Activated naive CD8-positive, alpha-beta T cell (primary cell): ENCODE data around the gene SNRPN.
"Not testable (repeated sequence)": the region's sequence is repeated elsewhere in the genome, so short reads cannot be mapped to it uniquely, and the experiment has no call there.

Experiments
- H3K27ac Mint-ChIP-seq: one replicate; pipeline ENCODE4 v1.8.0; 2021; ENCODE audit warnings: mixed read lengths
- H3K27me3 Mint-ChIP-seq: one replicate; pipeline ENCODE4 v1.8.0; 2021; ENCODE audit warnings: mixed read lengths
- H3K36me3 Mint-ChIP-seq: one replicate; pipeline ENCODE4 v1.8.0; 2021; ENCODE audit warnings: mixed read lengths
- H3K4me1 Mint-ChIP-seq: one replicate; pipeline ENCODE4 v1.8.0; 2021; ENCODE audit warnings: low read depth, mixed read lengths
- H3K4me3 Mint-ChIP-seq: one replicate; pipeline ENCODE4 v1.8.0; 2021; ENCODE audit warnings: mild to moderate bottlenecking, mixed read lengths
- H3K9me3 Mint-ChIP-seq: one replicate; pipeline ENCODE4 v1.8.0; 2021; ENCODE audit warnings: low read depth, mixed read lengths

Gene SNRPN

GRCh38 chr15:24954783-24955530, at the start of gene SNRPN, which contains the start of gene SNURF:
Gene SNRPN, plus strand, starts transcription at chr15:24954987. Its CDS starts 19,467 bp downstream, at chr15:24974454.
Gene SNURF, plus strand, starts transcription at chr15:24954987. Its CDS starts 62 bp downstream, at chr15:24955049.
- peaks cover 9% of the 10 kb centered on the region for H3K4me1 Mint-ChIP-seq
- peaks cover 3% of the 10 kb centered on the region for H3K36me3 Mint-ChIP-seq
- H3K9me3 Mint-ChIP-seq = peaks cover 4% of the 10 kb centered on the region
- peak within 1 kb of the TSS; percentile 93 for H3K27ac Mint-ChIP-seq
- peak within 1 kb of the TSS; percentile 89 for H3K4me3 Mint-ChIP-seq
- H3K27me3 Mint-ChIP-seq = no peaks in the 10 kb centered on the region

GRCh38 chr15:24916305-24917009, 38.3 kb upstream of the SNRPN start:
- Mint-ChIP-seq H3K27ac (no peak overlapping the region), H3K27me3 (no peaks in the 10 kb centered on the region), H3K9me3 (peaks cover 15% of the 10 kb centered on the region), H3K4me1 (peaks cover 4% of the 10 kb centered on the region), H3K4me3 (no peak overlapping the region), H3K36me3 (no peaks in the 10 kb centered on the region)

- H3K27ac Mint-ChIP-seq = no peak overlapping the region
Measured at GRCh38 chr15:24917431-24917830, 37.4 kb upstream of the SNRPN start.

GRCh38 chr15:24919446-24919845, 35.3 kb upstream of the SNRPN start:
- peaks cover 15% of the 10 kb centered on the region for H3K9me3 Mint-ChIP-seq
- no peaks in the 10 kb centered on the region for H3K27me3 Mint-ChIP-seq
- H3K4me1 Mint-ChIP-seq = peaks cover 4% of the 10 kb centered on the region
- no peaks in the 10 kb centered on the region for H3K36me3 Mint-ChIP-seq
- H3K27ac Mint-ChIP-seq = no peak overlapping the region
- no peak overlapping the region for H3K4me3 Mint-ChIP-seq

More at GRCh38 chr15:24917431-24917830, 37.4 kb upstream of the SNRPN start:
- Mint-ChIP-seq H3K4me1 (peaks cover 4% of the 10 kb centered on the region), H3K9me3 (peaks cover 14% of the 10 kb centered on the region), H3K27me3 (no peaks in the 10 kb centered on the region), H3K36me3 (no peaks in the 10 kb centered on the region), H3K4me3 (no peak overlapping the region)

- not testable (repeated sequence) for H3K27me3 Mint-ChIP-seq, H3K36me3 Mint-ChIP-seq, H3K4me3 Mint-ChIP-seq, H3K4me1 Mint-ChIP-seq, H3K27ac Mint-ChIP-seq
- peaks cover 13% of the 10 kb centered on the region for H3K9me3 Mint-ChIP-seq
Measured at GRCh38 chr15:24922781-24923180, 32.0 kb upstream of the SNRPN start.

GRCh38 chr15:24924153-24924552, 30.6 kb upstream of the SNRPN start:
- Mint-ChIP-seq H3K36me3 (peaks cover 6% of the 10 kb centered on the region), H3K4me3 (no peak overlapping the region), H3K9me3 (peaks cover 19% of the 10 kb centered on the region), H3K27ac (no peak overlapping the region), H3K27me3 (no peaks in the 10 kb centered on the region), H3K4me1 (no peaks in the 10 kb centered on the region)

- Mint-ChIP-seq H3K36me3 (peaks cover 6% of the 10 kb centered on the region), H3K9me3 (peaks cover 19% of the 10 kb centered on the region), H3K4me1 (no peaks in the 10 kb centered on the region), H3K27me3 (no peaks in the 10 kb centered on the region), H3K4me3 (no peak overlapping the region), H3K27ac (no peak overlapping the region)
Measured at GRCh38 chr15:24924621-24925020, 30.2 kb upstream of the SNRPN start.

- H3K4me1 Mint-ChIP-seq, H3K27me3 Mint-ChIP-seq, H3K27ac Mint-ChIP-seq, H3K4me3 Mint-ChIP-seq, H3K36me3 Mint-ChIP-seq: not testable (repeated sequence)
- peaks cover 22% of the 10 kb centered on the region for H3K9me3 Mint-ChIP-seq
Measured at GRCh38 chr15:24931874-24932732, 22.7 kb upstream of the SNRPN start.

GRCh38 chr15:24933716-24934115, 21.1 kb upstream of the SNRPN start:
- Mint-ChIP-seq H3K4me3 (no peak overlapping the region), H3K27ac (no peak overlapping the region), H3K36me3 (no peaks in the 10 kb centered on the region), H3K27me3 (no peaks in the 10 kb centered on the region), H3K9me3 (peaks cover 21% of the 10 kb centered on the region), H3K4me1 (no peaks in the 10 kb centered on the region)

GRCh38 chr15:24938224-24938623, 16.6 kb upstream of the SNRPN start:
- not testable (repeated sequence) for H3K4me1 Mint-ChIP-seq, H3K4me3 Mint-ChIP-seq, H3K27me3 Mint-ChIP-seq, H3K36me3 Mint-ChIP-seq, H3K27ac Mint-ChIP-seq
- H3K9me3 Mint-ChIP-seq = peaks cover 25% of the 10 kb centered on the region

- H3K27ac Mint-ChIP-seq = no peak overlapping the region
- peaks cover 21% of the 10 kb centered on the region for H3K9me3 Mint-ChIP-seq
- H3K36me3 Mint-ChIP-seq = peaks cover 3% of the 10 kb centered on the region
- H3K4me1 Mint-ChIP-seq = no peaks in the 10 kb centered on the region
- no peak overlapping the region for H3K4me3 Mint-ChIP-seq
- no peaks in the 10 kb centered on the region for H3K27me3 Mint-ChIP-seq
Measured at GRCh38 chr15:24940236-24940635, 14.6 kb upstream of the SNRPN start.

- no peak overlapping the region for H3K27ac Mint-ChIP-seq
Measured at GRCh38 chr15:24943361-24943760, 11.4 kb upstream of the SNRPN start.

GRCh38 chr15:24944954-24945353, 9.8 kb upstream of the SNRPN start:
- H3K27me3 Mint-ChIP-seq = no peaks in the 10 kb centered on the region
- H3K4me1 Mint-ChIP-seq = no peaks in the 10 kb centered on the region
- H3K4me3 Mint-ChIP-seq = no peak overlapping the region
- peaks cover 10% of the 10 kb centered on the region for H3K9me3 Mint-ChIP-seq
- H3K27ac Mint-ChIP-seq = no peak overlapping the region
- H3K36me3 Mint-ChIP-seq = peaks cover 3% of the 10 kb centered on the region

More at GRCh38 chr15:24943361-24943760, 11.4 kb upstream of the SNRPN start:
- H3K36me3 Mint-ChIP-seq = peaks cover 3% of the 10 kb centered on the region
- no peaks in the 10 kb centered on the region for H3K27me3 Mint-ChIP-seq
- H3K4me1 Mint-ChIP-seq = no peaks in the 10 kb centered on the region
- no peak overlapping the region for H3K4me3 Mint-ChIP-seq
- H3K9me3 Mint-ChIP-seq = peaks cover 13% of the 10 kb centered on the region

- Mint-ChIP-seq H3K9me3 (peaks cover 4% of the 10 kb centered on the region), H3K4me1 (no peaks in the 10 kb centered on the region), H3K36me3 (peaks cover 3% of the 10 kb centered on the region), H3K4me3 (no peak overlapping the region), H3K27ac (no peak overlapping the region), H3K27me3 (no peaks in the 10 kb centered on the region)
Measured at GRCh38 chr15:24945711-24946110, 9.1 kb upstream of the SNRPN start.

GRCh38 chr15:24948495-24948894, 6.3 kb upstream of the SNRPN start:
- no peak overlapping the region for H3K4me3 Mint-ChIP-seq

More at GRCh38 chr15:24948495-24948894, 6.3 kb upstream of the SNRPN start:
- peaks cover 4% of the 10 kb centered on the region for H3K9me3 Mint-ChIP-seq
- H3K27me3 Mint-ChIP-seq = no peaks in the 10 kb centered on the region
- H3K27ac Mint-ChIP-seq = no peak overlapping the region
- no peaks in the 10 kb centered on the region for H3K36me3 Mint-ChIP-seq
- no peaks in the 10 kb centered on the region for H3K4me1 Mint-ChIP-seq
